Cardiac muscle cell (in vitro differentiated cells and primary cell): ENCODE results near the gene SLC43A1. TPM values are rescaled to one million over a fixed set of nuclear protein-coding genes. Genes with fewer than 3 reads are reported as not detected.

ENCODE experiments used
- DNase-seq, 2 donors: peaks; one replicate each; pipeline versions ENCODE4 v3.0.0 to v3.0.0-alpha.2; 2010 to 2017; ENCODE audit warnings: low read depth in 1 of 2, low spot score in 1 of 2
- H3K27ac ChIP-seq: fragments of 200-600 bp; sonication (generic); 2 replicates; pipeline ENCODE4 v1.5.1; 2016
- H3K27me3 ChIP-seq: fragments of 200-600 bp; sonication (generic); 2 replicates; pipeline ENCODE4 v1.6.0; 2016; ENCODE audit warnings: control low read depth
- H3K36me3 ChIP-seq: fragments of 200-600 bp; sonication (generic); 2 replicates; pipeline ENCODE4 v1.5.1; 2016; ENCODE audit warnings: control low read depth
- H3K4me1 ChIP-seq: fragments of 200-600 bp; sonication (generic); 2 replicates; pipeline ENCODE4 v1.8.1; 2017; ENCODE audit warnings: low read depth, mild to moderate bottlenecking, mixed run types
- H3K4me3 ChIP-seq: fragments of 200-600 bp; sonication (generic); 2 replicates; pipeline ENCODE4 v1.5.1; 2016; ENCODE audit warnings: mild to moderate bottlenecking
- H3K9me3 ChIP-seq: fragments of 200-600 bp; sonication (generic); 2 replicates; pipeline ENCODE4 v1.5.1; 2017; ENCODE audit warnings: low read depth, mild to moderate bottlenecking, control low read depth
- CTCF ChIP-seq: IDR thresholded peaks from 2 replicates; pipeline ENCODE4 v1.5.1; 2012; ENCODE audit warnings: low read depth, mild to moderate bottlenecking, low read length
- polyA plus RNA-seq: library from polyadenylated mRNA; unstranded; fragments of >200 nt; fragmentation: Nextera tagmentation; extraction: Ambion mirVana; gene quantifications from 2 replicates; pipeline ENCODE4 v1.2.1, GENCODE V29; 2016
- total RNA-seq: library from RNA; depleted of rRNA; stranded (reverse); fragments of >200 nt; gene quantifications from 2 replicates; pipeline ENCODE4 v1.2.3, GENCODE V29; 2016

Gene SLC43A1
- total and polyA plus RNA-seq, 2 experiments from 2014 or later: 11.2 to 24.6 TPM

DNA sequence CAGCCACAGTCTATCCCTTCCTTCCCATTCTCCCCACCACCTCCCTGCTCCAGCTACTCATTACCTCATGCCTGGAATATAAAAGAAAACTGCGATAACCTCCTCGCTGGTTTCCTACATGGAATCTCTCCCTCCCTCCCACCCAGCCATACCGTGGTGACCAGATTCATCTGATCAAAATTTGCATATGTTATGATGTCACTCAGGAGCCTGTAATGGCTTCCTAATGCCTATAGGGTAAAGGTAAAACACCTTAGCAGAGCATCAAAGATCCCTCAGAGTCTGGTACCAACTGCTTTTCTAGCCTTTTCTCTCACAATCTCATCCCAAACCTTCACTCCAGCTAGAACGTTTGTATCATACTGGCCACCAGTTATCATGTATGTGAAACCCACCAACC lies 35.6 kb downstream of the SLC43A1 start:
- no peaks in the 10 kb centered on the region for H3K9me3 ChIP-seq
- no peaks in the 10 kb centered on the region for H3K4me1 ChIP-seq
- TF ChIP-seq CTCF: no peak
- no peak for DNase-seq
- H3K36me3 ChIP-seq: no peaks in the 10 kb centered on the region
- no peak overlapping the region for H3K4me3 ChIP-seq
- no peak overlapping the region for H3K27ac ChIP-seq
- H3K27me3 ChIP-seq: peaks cover 45% of the 10 kb centered on the region

DNA sequence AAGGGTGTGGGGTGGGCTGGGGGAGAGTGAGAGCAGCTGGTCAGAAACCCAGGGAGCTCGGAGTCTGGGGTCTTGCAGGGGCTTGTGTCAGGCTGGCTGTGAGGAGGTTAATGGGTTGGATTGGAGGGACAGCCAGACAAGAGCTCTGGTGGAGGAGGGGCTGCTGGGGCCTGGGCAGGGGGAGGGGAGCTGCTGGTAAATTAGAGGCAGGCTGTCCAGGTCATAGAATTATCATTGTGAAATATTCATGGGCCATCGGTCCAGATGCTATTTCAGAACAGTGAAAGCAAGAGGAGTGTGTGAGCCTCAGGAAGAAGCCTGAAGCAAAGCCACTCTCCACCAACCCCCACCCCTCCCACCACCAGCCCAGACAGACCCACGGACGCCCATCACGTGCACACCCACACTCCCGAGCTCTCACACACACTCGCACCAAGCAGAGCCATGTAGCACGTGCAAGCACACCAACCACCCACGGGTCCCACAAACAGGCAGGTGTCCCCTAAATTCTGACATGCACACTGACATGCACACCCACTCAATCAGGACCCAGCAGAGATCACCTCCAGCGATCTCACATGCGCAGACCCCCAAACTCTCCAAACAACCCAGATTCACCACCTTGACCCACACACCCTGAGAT lies 36.4 kb downstream of the SLC43A1 start:
- H3K36me3 ChIP-seq: no peaks in the 10 kb centered on the region
- H3K27ac ChIP-seq: no peak overlapping the region
- no peaks in the 10 kb centered on the region for H3K4me1 ChIP-seq
- no peaks in the 10 kb centered on the region for H3K9me3 ChIP-seq
- no peak overlapping the region for H3K4me3 ChIP-seq
- H3K27me3 ChIP-seq: peaks cover 51% of the 10 kb centered on the region
- TF ChIP-seq CTCF: no peak
- DNase-seq: no peak

GRCh38 chr11:57477507-57478189 lies 37.9 kb downstream of the SLC43A1 start:
- TF ChIP-seq CTCF: no peak
- no peak overlapping the region for H3K4me3 ChIP-seq
- peaks cover 46% of the 10 kb centered on the region for H3K27me3 ChIP-seq
- H3K9me3 ChIP-seq: no peaks in the 10 kb centered on the region
- H3K27ac ChIP-seq: no peak overlapping the region
- no peaks in the 10 kb centered on the region for H3K4me1 ChIP-seq
- no peak for DNase-seq
- no peaks in the 10 kb centered on the region for H3K36me3 ChIP-seq

- TF ChIP-seq CTCF: peak; percentile 39
- Histone ChIP-seq H3K9me3 (no peaks in the 10 kb centered on the region), H3K27ac (no peak overlapping the region), H3K4me1 (no peaks in the 10 kb centered on the region), H3K36me3 (no peaks in the 10 kb centered on the region), H3K27me3 (peaks cover 39% of the 10 kb centered on the region), H3K4me3 (peak overlapping the region; percentile 19)
- DNase-seq: peak in 1 of 2 donors; percentile 39
These were observed 38.6 kb downstream of the SLC43A1 start for GRCh38 chr11:57476757-57477506.

DNA sequence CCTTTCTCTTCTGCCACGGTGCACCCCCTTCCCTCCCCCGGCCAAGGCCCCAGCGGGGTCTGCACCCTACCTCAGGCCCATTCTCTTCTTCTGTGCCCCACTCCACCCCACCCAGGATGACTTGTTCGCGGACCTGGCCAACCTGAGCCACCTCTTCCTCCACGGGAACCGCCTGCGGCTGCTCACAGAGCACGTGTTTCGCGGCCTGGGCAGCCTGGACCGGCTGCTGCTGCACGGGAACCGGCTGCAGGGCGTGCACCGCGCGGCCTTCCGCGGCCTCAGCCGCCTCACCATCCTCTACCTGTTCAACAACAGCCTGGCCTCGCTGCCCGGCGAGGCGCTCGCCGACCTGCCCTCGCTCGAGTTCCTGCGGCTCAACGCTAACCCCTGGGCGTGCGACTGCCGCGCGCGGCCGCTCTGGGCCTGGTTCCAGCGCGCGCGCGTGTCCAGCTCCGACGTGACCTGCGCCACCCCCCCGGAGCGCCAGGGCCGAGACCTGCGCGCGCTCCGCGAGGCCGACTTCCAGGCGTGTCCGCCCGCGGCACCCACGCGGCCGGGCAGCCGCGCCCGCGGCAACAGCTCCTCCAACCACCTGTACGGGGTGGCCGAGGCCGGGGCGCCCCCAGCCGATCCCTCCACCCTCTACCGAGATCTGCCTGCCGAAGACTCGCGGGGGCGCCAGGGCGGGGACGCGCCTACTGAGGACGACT lies 39.3 kb downstream of the SLC43A1 start:
- no peak for TF ChIP-seq CTCF
- Histone ChIP-seq H3K27me3 (peaks cover 34% of the 10 kb centered on the region), H3K4me1 (no peaks in the 10 kb centered on the region), H3K9me3 (no peaks in the 10 kb centered on the region), H3K27ac (no peak overlapping the region), H3K4me3 (peak overlapping the region; percentile 19), H3K36me3 (no peaks in the 10 kb centered on the region)
- DNase-seq: peak in 1 of 2 donors; percentile 17
